Neuronal stem cell (in vitro differentiated cells): Measurements from ENCODE around the gene CD276.
A peak's percentile ranks its signal among the peaks of the same experiment; 100 is the strongest.

ENCODE experiments used
- DNase-seq: peaks from one replicate; pipeline ENCODE4 v3.0.0-alpha.2; 2013; ENCODE audit warnings: low spot score
- H2AFZ ChIP-seq: one replicate; pipeline ENCODE4 v1.6.1; 2013; ENCODE audit warnings: mild to moderate bottlenecking, low read length, inconsistent platforms
- H2AK5ac ChIP-seq: 2 replicates; pipeline ENCODE4 v1.6.1; 2013; ENCODE audit warnings: low read depth, mild to moderate bottlenecking, inconsistent platforms, low read length, moderate library complexity, mixed read lengths
- H2BK120ac ChIP-seq: 2 replicates; pipeline ENCODE4 v1.6.1; 2013; ENCODE audit warnings: low read depth, mild to moderate bottlenecking, inconsistent platforms, low read length, moderate library complexity, mixed read lengths
- H2BK12ac ChIP-seq: one replicate; pipeline ENCODE4 v1.6.1; 2013; ENCODE audit warnings: low read length, inconsistent platforms
- H2BK15ac ChIP-seq: 2 replicates; pipeline ENCODE4 v1.6.1; 2013; ENCODE audit warnings: mild to moderate bottlenecking, low read length, inconsistent platforms, mixed read lengths
- H2BK5ac ChIP-seq: one replicate; pipeline ENCODE4 v1.6.1; 2013; ENCODE audit warnings: inconsistent platforms, mild to moderate bottlenecking, low read length, moderate library complexity
- H3K14ac ChIP-seq: one replicate; pipeline ENCODE4 v1.6.1; 2013; ENCODE audit warnings: low read length, inconsistent platforms
- H3K18ac ChIP-seq: 2 replicates; pipeline ENCODE4 v1.6.1; 2013; ENCODE audit warnings: low read length, inconsistent platforms
- H3K23ac ChIP-seq: 2 replicates; pipeline ENCODE4 v1.6.1; 2013; ENCODE audit warnings: low read depth, mild to moderate bottlenecking, mixed read lengths, low read length, inconsistent platforms; ENCODE audit not compliant: poor library complexity
- H3K27ac ChIP-seq: replicated peaks from 3 replicates; pipeline ENCODE4 v1.5.1; 2013; ENCODE audit warnings: low read length, inconsistent platforms
- H3K27me3 ChIP-seq, 3 experiments: 2 replicates each; pipeline ENCODE4 v1.6.1; 2013; ENCODE audit warnings: low read length in 3 of 3, mild to moderate bottlenecking in 2 of 3, inconsistent platforms in 1 of 3, low read depth in 1 of 3, mixed read lengths in 1 of 3, moderate library complexity in 1 of 3; ENCODE audit not compliant: control insufficient read depth in 3 of 3, insufficient read depth in 3 of 3
- H3K36me3 ChIP-seq, 2 donors: replicated peaks in 1 of 2; 2 replicates each; pipeline ENCODE4 v1.6.1; 2013; ENCODE audit warnings: low read length in 2 of 2; ENCODE audit not compliant: control insufficient read depth in 2 of 2, insufficient read depth in 2 of 2
- H3K4ac ChIP-seq: 2 replicates; pipeline ENCODE4 v1.6.1; 2013; ENCODE audit warnings: inconsistent platforms, mild to moderate bottlenecking, low read length, moderate library complexity
- H3K4me1 ChIP-seq, 2 donors: 1 replicate in 1 of 2; 2 replicates in 1 of 2; pipeline ENCODE4 v1.6.1; 2013; ENCODE audit warnings: low read length in 2 of 2, low read depth in 1 of 2; ENCODE audit not compliant: control insufficient read depth in 2 of 2, insufficient read depth in 1 of 2
- H3K4me2 ChIP-seq: one replicate; pipeline ENCODE4 v1.6.1; 2013; ENCODE audit warnings: mild to moderate bottlenecking, low read length, inconsistent platforms; ENCODE audit not compliant: insufficient read depth, poor library complexity, severe bottlenecking
- H3K4me3 ChIP-seq, 2 donors: 2 replicates each; pipeline ENCODE4 v1.5.1; 2013; ENCODE audit warnings: low read length in 2 of 2, mild to moderate bottlenecking in 2 of 2, inconsistent platforms in 1 of 2, moderate library complexity in 1 of 2
- H3K79me1 ChIP-seq: one replicate; pipeline ENCODE4 v1.6.1; 2013; ENCODE audit warnings: low read depth, mild to moderate bottlenecking, inconsistent platforms, low read length, moderate library complexity
- H3K9ac ChIP-seq: one replicate; pipeline ENCODE4 v1.6.1; 2013; ENCODE audit warnings: mild to moderate bottlenecking, low read depth, low read length, inconsistent platforms; ENCODE audit not compliant: poor library complexity
- H3K9me3 ChIP-seq, 2 donors: replicated peaks in 1 of 2; 2 replicates each; pipeline versions ENCODE3 to v1.6.1; 2013; ENCODE audit warnings: low read length in 2 of 2, mild to moderate bottlenecking in 2 of 2, inconsistent platforms in 1 of 2, low read depth in 1 of 2, mixed read lengths in 1 of 2, moderate library complexity in 1 of 2; ENCODE audit not compliant: control insufficient read depth in 2 of 2, insufficient read depth in 1 of 2
- H4K8ac ChIP-seq: one replicate; pipeline ENCODE4 v1.6.1; 2013; ENCODE audit warnings: low read depth, mild to moderate bottlenecking, inconsistent platforms, low read length, moderate library complexity
- H4K91ac ChIP-seq: one replicate; pipeline ENCODE4 v1.6.1; 2013; ENCODE audit warnings: low read length, low read depth, mild to moderate bottlenecking, inconsistent platforms; ENCODE audit not compliant: poor library complexity
- WGBS, 2 donors: extraction: QIAGEN DNeasy Blood & Tissue Kit; methylation state at CpG; one replicate each; pipeline ENCODE4 v1.1.7; 2013; ENCODE audit warnings: missing lambda C conversion rate in 2 of 2, mixed read lengths in 1 of 2; ENCODE audit not compliant: insufficient read length in 2 of 2, insufficient replicate concordance in 1 of 2; ENCODE audit errors: extremely low coverage in 2 of 2; 5-methylcytosine and 5-hydroxymethylcytosine counted together

CD276 gene

GRCh38 chr15:73714695-73715301 is 30.6 kb downstream of the CD276 start:
- H3K4me2 ChIP-seq: no peak overlapping the region
- H3K4me1 ChIP-seq: no peaks in the 10 kb centered on the region
- peaks cover 0 to 2% (median 0%) of the 10 kb centered on the region in 3 experiments for H3K27me3 ChIP-seq
- no peak for DNase-seq
- no peak overlapping the region for H2BK5ac ChIP-seq
- no CpG with 5 or more reads among the region's 5 CpGs for WGBS, 2 donors
- no peak overlapping the region for H3K4ac ChIP-seq
- no peak overlapping the region for H2BK12ac ChIP-seq
- H4K8ac ChIP-seq: no peak overlapping the region
- H2BK15ac ChIP-seq: no peak overlapping the region
- no peak overlapping the region for H3K14ac ChIP-seq
- peaks cover 33 to 50% of the 10 kb centered on the region in 2 donors for H3K36me3 ChIP-seq
- H3K9me3 ChIP-seq: no peaks in the 10 kb centered on the region
- no peak overlapping the region for H3K27ac ChIP-seq
- H4K91ac ChIP-seq: no peak overlapping the region
- no peak overlapping the region for H3K18ac ChIP-seq
- peak overlapping the region; percentile 74 for H3K9ac ChIP-seq
- H2AK5ac ChIP-seq: no peak overlapping the region
- no peak overlapping the region for H2BK120ac ChIP-seq
- H3K23ac ChIP-seq: no peak overlapping the region
- H3K4me3 ChIP-seq: no peak overlapping the region
- H2AFZ ChIP-seq: no peak overlapping the region
- peaks cover 2% of the 10 kb centered on the region for H3K79me1 ChIP-seq

GRCh38 chr15:73715417-73715816 is 31.2 kb downstream of the CD276 start:
- H3K14ac ChIP-seq: no peak overlapping the region
- H3K4me3 ChIP-seq: no peak overlapping the region
- no peak overlapping the region for H3K4me2 ChIP-seq
- no peak overlapping the region for H3K27ac ChIP-seq
- no CpG with 5 or more reads among the region's 3 CpGs for WGBS, 2 donors
- H3K27me3 ChIP-seq: peaks cover 0 to 2% (median 0%) of the 10 kb centered on the region in 3 experiments
- peaks cover 2% of the 10 kb centered on the region for H3K79me1 ChIP-seq
- no peak for DNase-seq
- H3K4ac ChIP-seq: no peak overlapping the region
- H3K36me3 ChIP-seq: peaks cover 27 to 43% of the 10 kb centered on the region in 2 donors
- no peak overlapping the region for H3K18ac ChIP-seq
- no peak overlapping the region for H2BK12ac ChIP-seq
- H2BK5ac ChIP-seq: no peak overlapping the region
- no peak overlapping the region for H3K9ac ChIP-seq
- no peak overlapping the region for H2BK120ac ChIP-seq
- H3K23ac ChIP-seq: no peak overlapping the region
- no peaks in the 10 kb centered on the region for H3K4me1 ChIP-seq
- no peak overlapping the region for H4K91ac ChIP-seq
- no peaks in the 10 kb centered on the region for H3K9me3 ChIP-seq
- no peak overlapping the region for H2AFZ ChIP-seq
- no peak overlapping the region for H2AK5ac ChIP-seq
- no peak overlapping the region for H2BK15ac ChIP-seq
- H4K8ac ChIP-seq: no peak overlapping the region

DNA sequence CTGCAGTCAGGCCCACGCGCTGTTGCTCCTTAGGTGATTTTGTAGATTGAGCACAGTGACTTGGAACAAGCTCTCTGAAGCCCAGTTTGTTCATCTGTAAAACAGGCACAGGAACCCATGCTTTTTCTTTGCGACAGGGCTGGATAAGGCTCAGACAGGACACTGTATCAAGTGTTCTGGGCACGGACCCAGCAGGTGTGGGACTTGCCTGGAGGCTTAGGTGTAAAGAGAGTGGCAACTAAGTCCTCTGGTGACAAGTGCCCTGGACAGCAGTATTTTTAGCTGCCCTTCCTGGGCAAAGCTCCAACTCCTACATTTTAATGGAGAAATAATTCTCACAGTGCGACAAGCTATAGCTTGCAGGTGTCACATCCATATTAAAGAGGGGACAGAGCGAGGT is 32.2 kb downstream of the CD276 start:
- Histone ChIP-seq H2BK15ac (no peak overlapping the region), H3K4me1 (no peaks in the 10 kb centered on the region), H3K27ac (no peak overlapping the region), H3K9me3 (no peaks in the 10 kb centered on the region), H3K36me3 (peaks cover 20 to 33% of the 10 kb centered on the region in 2 donors), H2BK120ac (no peak overlapping the region), H3K4ac (no peak overlapping the region), H2BK5ac (no peak overlapping the region), H3K79me1 (peaks cover 2% of the 10 kb centered on the region), H4K8ac (no peak overlapping the region), H2AK5ac (no peak overlapping the region), H3K14ac (no peak overlapping the region), H3K27me3 (peaks cover 0 to 2% (median 0%) of the 10 kb centered on the region in 3 experiments), H3K4me2 (no peak overlapping the region), H3K4me3 (no peak overlapping the region), H2BK12ac (no peak overlapping the region), H2AFZ (no peak overlapping the region), H3K9ac (no peak overlapping the region), H4K91ac (no peak overlapping the region), H3K23ac (no peak overlapping the region), H3K18ac (no peak overlapping the region)
- WGBS, 2 donors: no CpG with 5 or more reads among the region's 6 CpGs
- no peak for DNase-seq

DNA sequence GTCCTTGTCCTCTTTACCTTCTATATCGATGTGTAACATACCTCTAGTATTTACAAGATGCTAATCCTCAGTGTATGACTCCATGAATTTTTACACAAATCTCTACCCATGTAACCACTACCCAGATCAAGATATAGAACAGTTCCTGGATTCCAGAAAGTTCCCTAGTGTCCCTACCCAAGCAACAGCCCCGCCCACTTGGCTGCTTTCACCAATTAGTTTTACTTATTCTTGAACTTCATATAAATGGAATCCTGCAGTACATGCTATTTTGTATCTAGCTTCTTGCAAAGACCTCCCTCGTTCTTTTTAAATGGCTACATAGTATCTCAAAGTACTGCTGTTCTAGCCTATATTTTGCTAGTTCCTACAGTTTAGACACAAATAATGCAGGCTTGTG is 33.0 kb downstream of the CD276 start:
- Histone ChIP-seq H3K27me3 (peaks cover 0 to 2% (median 0%) of the 10 kb centered on the region in 3 experiments), H3K23ac (no peak overlapping the region), H4K8ac (no peak overlapping the region), H3K27ac (no peak overlapping the region), H2BK120ac (no peak overlapping the region), H3K18ac (no peak overlapping the region), H2BK5ac (no peak overlapping the region), H4K91ac (no peak overlapping the region), H3K14ac (no peak overlapping the region), H2BK12ac (no peak overlapping the region), H3K4me2 (no peak overlapping the region), H3K9ac (no peak overlapping the region), H3K4me3 (no peak overlapping the region), H2AFZ (no peak overlapping the region), H3K4me1 (no peaks in the 10 kb centered on the region), H2AK5ac (no peak overlapping the region), H3K36me3 (peaks cover 19 to 27% of the 10 kb centered on the region in 2 donors), H3K79me1 (peaks cover 2% of the 10 kb centered on the region), H3K9me3 (no peaks in the 10 kb centered on the region), H3K4ac (no peak overlapping the region), H2BK15ac (no peak overlapping the region)
- WGBS, 2 donors: no CpG with 5 or more reads among the region's 3 CpGs
- no peak for DNase-seq
